OCI-LY7 (cell line): ENCODE results near the gene GP1BB. TPM values are rescaled to one million over a fixed set of nuclear protein-coding genes. Genes with fewer than 3 reads are reported as not detected.
"Not testable (repeated sequence)": the region's sequence is repeated elsewhere in the genome, so short reads cannot be mapped to it uniquely, and the experiment has no call there.

Source experiments
- BruUV-seq: library from RNA; stranded (reverse); fragments of 400-500 nt; replicated peaks from 2 replicates; lab custom pipeline; 2021; lab: Mats Ljungman, UMichigan
- CTCF ChIA-PET: fragments of 300-600 bp; sonication (Branson Sonifier 250); formaldehyde crosslinking; loops from one replicate; lab custom pipeline; 2022; ENCODE audit warnings: antibody characterized with exemption; ENCODE audit not compliant: unreplicated experiment; lab: Charles Lee
- POLR2A ChIA-PET: fragments of 300-600 bp; sonication (Branson Sonifier 250); formaldehyde crosslinking; loops from one replicate; lab custom pipeline; 2022; ENCODE audit warnings: antibody characterized with exemption; lab: Charles Lee
- DNase-seq: peaks from one replicate; pipeline ENCODE4 v3.0.0-alpha.2; 2015; ENCODE audit warnings: low spot score
- H2AFZ ChIP-seq: fragments of 200-600 bp; sonication (generic), shearing (Covaris generic); 2 replicates; pipeline ENCODE4 v1.6.1; 2014; ENCODE audit warnings: mild to moderate bottlenecking, antibody characterized with exemption, low read length, moderate library complexity
- H3K27ac ChIP-seq: fragments of 200-600 bp; sonication (generic); 2 replicates; pipeline ENCODE4 v1.5.1; 2014; ENCODE audit warnings: mixed run types, low read depth, mild to moderate bottlenecking, moderate library complexity, low read length, inconsistent platforms; ENCODE audit not compliant: poor library complexity, severe bottlenecking
- H3K36me3 ChIP-seq: fragments of 200-600 bp; sonication (generic); 2 replicates; pipeline ENCODE4 v1.6.1; 2014; ENCODE audit warnings: mild to moderate bottlenecking, antibody characterized with exemption, low read length, moderate library complexity, mixed read lengths; ENCODE audit not compliant: insufficient read depth
- H3K4me1 ChIP-seq: fragments of 200-600 bp; sonication (generic); 2 replicates; pipeline ENCODE4 v1.5.1; 2014; ENCODE audit warnings: mild to moderate bottlenecking, low read length; ENCODE audit not compliant: insufficient read depth, poor library complexity, severe bottlenecking
- H3K4me2 ChIP-seq: fragments of 200-600 bp; sonication (generic); 2 replicates; pipeline ENCODE4 v1.6.1; 2014; ENCODE audit warnings: mild to moderate bottlenecking, low read length
- H3K4me3 ChIP-seq: fragments of 200-600 bp; sonication (generic); 2 replicates; pipeline ENCODE4 v1.5.1; 2014; ENCODE audit warnings: mild to moderate bottlenecking, low read depth, low read length; ENCODE audit not compliant: poor library complexity, severe bottlenecking
- H3K79me2 ChIP-seq: fragments of 200-600 bp; sonication (generic); 2 replicates; pipeline ENCODE4 v1.6.1; 2016; ENCODE audit warnings: low read depth, mild to moderate bottlenecking, low read length, moderate library complexity, mixed read lengths; ENCODE audit not compliant: insufficient read depth
- H3K9me2 ChIP-seq: fragments of 200-600 bp; sonication (generic); 2 replicates; pipeline ENCODE4 v1.6.1; 2016; ENCODE audit warnings: mild to moderate bottlenecking, low read length, mixed read lengths; ENCODE audit not compliant: insufficient read depth
- H3K9me3 ChIP-seq: fragments of 200-600 bp; sonication (generic); 2 replicates; pipeline ENCODE4 v1.6.1; 2014; ENCODE audit warnings: mild to moderate bottlenecking, mixed run types, low read length, mixed read lengths
- H4K20me1 ChIP-seq: fragments of 200-600 bp; sonication (generic); 2 replicates; pipeline ENCODE4 v1.6.1; 2014; ENCODE audit warnings: mild to moderate bottlenecking, antibody characterized with exemption, low read length, moderate library complexity, mixed read lengths; ENCODE audit not compliant: insufficient read depth
- CTCF ChIP-seq: fragments of 200-600 bp; sonication (generic); conservative IDR thresholded peaks from 2 replicates; pipeline ENCODE4 v1.5.1; 2014; ENCODE audit warnings: mild to moderate bottlenecking, antibody characterized with exemption, low read length, moderate library complexity, mixed read lengths
- EZH2phosphoT487 ChIP-seq: fragments of 200-600 bp; sonication (generic); IDR thresholded peaks from 2 replicates; pipeline ENCODE4 v1.6.1; 2018; ENCODE audit warnings: low read depth, borderline replicate concordance, mild to moderate bottlenecking, mixed run types, antibody characterized with exemption, low read length, moderate library complexity, mixed read lengths
- intact Hi-C: fragments of 100-400 bp; cut with micrococcal nuclease; formaldehyde crosslinking; loops from one replicate; pipeline ENCODE4 v1.10.0; 2022; ENCODE audit not compliant: unreplicated experiment
- total RNA-seq, 2 experiments: library from RNA; depleted of rRNA in 1 of 2; stranded (reverse); fragments of >200 nt in 1 of 2; shearing (Covaris generic) in 1 of 2; gene quantifications; 2 replicates each; pipeline ENCODE4 v1.2.3, GENCODE V29; 2014 to 2022

Gene GP1BB
- total RNA-seq, 2 experiments from 2014 or later: not detected

- Histone ChIP-seq H3K9me2 (no peaks in the 10 kb centered on the region), H3K79me2 (no peaks in the 10 kb centered on the region), H3K27ac (no peak overlapping the region), H3K4me1 (no peaks in the 10 kb centered on the region), H3K4me3 (no peak overlapping the region), H4K20me1 (no peaks in the 10 kb centered on the region), H3K36me3 (no peaks in the 10 kb centered on the region), H3K4me2 (no peak overlapping the region), H3K9me3 (no peaks in the 10 kb centered on the region), H2AFZ (no peak overlapping the region)
- no peak for DNase-seq
- ChIA-PET CTCF (no interaction called here), POLR2A (no interaction called here)
- BruUV-seq: no TSS peak
- intact Hi-C loops: no loop called here
- TF ChIP-seq CTCF: no peak
- TF ChIP-seq EZH2phosphoT487: no peak
Observed at GRCh38 chr22:19696504-19697276, 26.6 kb upstream of the GP1BB start.

DNA sequence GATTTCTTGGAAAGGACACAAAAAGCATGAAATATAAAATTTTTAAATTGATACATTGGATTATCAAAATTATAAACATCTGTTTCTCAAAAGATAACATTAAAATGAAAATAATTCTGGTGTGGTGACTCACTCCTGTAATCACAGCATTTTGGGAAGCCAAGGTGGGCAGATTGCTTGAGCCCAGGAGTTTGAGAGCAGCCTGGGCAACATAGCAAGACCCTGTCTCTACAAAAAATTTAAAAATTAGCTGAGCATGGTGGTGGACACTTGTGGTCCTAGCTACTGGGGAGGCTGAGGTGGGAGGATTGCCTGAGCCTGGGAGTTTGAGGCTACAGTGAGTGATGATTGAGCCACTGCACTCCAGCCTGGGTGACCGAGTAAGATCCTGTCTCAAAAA is 25.5 kb upstream of the GP1BB start:
- POLR2A ChIA-PET, DNase-seq, H3K4me3 ChIP-seq, H3K4me2 ChIP-seq, H3K36me3 ChIP-seq, H4K20me1 ChIP-seq, H3K27ac ChIP-seq, H3K4me1 ChIP-seq, H3K9me2 ChIP-seq, BruUV-seq, H3K9me3 ChIP-seq, H3K79me2 ChIP-seq, H2AFZ ChIP-seq, CTCF ChIA-PET, intact Hi-C loops: not testable (repeated sequence)

- Histone ChIP-seq H4K20me1 (no peaks in the 10 kb centered on the region), H3K4me2 (no peak overlapping the region), H2AFZ (no peak overlapping the region), H3K27ac (no peak overlapping the region), H3K4me1 (no peaks in the 10 kb centered on the region), H3K79me2 (no peaks in the 10 kb centered on the region), H3K36me3 (no peaks in the 10 kb centered on the region), H3K4me3 (no peak overlapping the region), H3K9me2 (no peaks in the 10 kb centered on the region), H3K9me3 (no peaks in the 10 kb centered on the region)
- no peak for DNase-seq
- no TSS peak for BruUV-seq
- POLR2A ChIA-PET: interaction anchor here (0.7 kb wide), 1 partner anchor 373 kb away, joined by 3 read pairs; no protein-coding TSS in a partner anchor
- TF ChIP-seq CTCF (no peak), EZH2phosphoT487 (no peak)
- intact Hi-C loops: no loop called here
- CTCF ChIA-PET: no interaction called here
Observed at GRCh38 chr22:19700790-19701419, 22.4 kb upstream of the GP1BB start.
